CD4-positive, alpha-beta memory T cell (primary cell): ENCODE measurements around the gene RSU1. TPM values are rescaled to one million over a fixed set of nuclear protein-coding genes. Genes with fewer than 3 reads are reported as not detected.

Source experiments
- CTCF ChIA-PET: fragments of 350-600 bp; sonication (Branson Sonifier 250); formaldehyde crosslinking; loops from one replicate; lab custom pipeline; 2021; ENCODE audit warnings: inconsistent platforms; ENCODE audit not compliant: partially characterized antibody; lab: Charles Lee
- POLR2A ChIA-PET: fragments of 350-600 bp; sonication (Branson Sonifier 250); formaldehyde crosslinking; loops from one replicate; lab custom pipeline; 2021; ENCODE audit not compliant: partially characterized antibody; lab: Charles Lee
- DNase-seq, 5 donors: peaks; one replicate each; pipeline versions ENCODE4 v3.0.0 to v3.0.0-alpha.2; 2020 to 2022; ENCODE audit warnings: mixed read lengths in 1 of 5
- H3K27ac ChIP-seq: one replicate; pipeline ENCODE4 v1.7.0; 2013; ENCODE audit warnings: low read depth, low read length
- H3K27me3 ChIP-seq: 2 replicates; pipeline ENCODE4 v1.7.0; 2013; ENCODE audit warnings: mild to moderate bottlenecking, low read length, moderate library complexity; ENCODE audit not compliant: insufficient read depth
- H3K36me3 ChIP-seq: 2 replicates; pipeline ENCODE4 v1.7.0; 2013; ENCODE audit warnings: mild to moderate bottlenecking, low read length, moderate library complexity; ENCODE audit not compliant: insufficient read depth
- H3K4me1 ChIP-seq: 2 replicates; pipeline ENCODE4 v1.7.0; 2013; ENCODE audit warnings: mild to moderate bottlenecking, low read length, moderate library complexity; ENCODE audit not compliant: insufficient read depth
- H3K4me3 ChIP-seq, 2 donors: one replicate each; pipeline ENCODE4 v1.7.0; 2013; ENCODE audit warnings: low read length in 2 of 2, mild to moderate bottlenecking in 1 of 2
- H3K9me3 ChIP-seq, 2 donors: one replicate each; pipeline ENCODE4 v1.7.0; 2013; ENCODE audit warnings: low read length in 2 of 2, control low read depth in 1 of 2; ENCODE audit not compliant: control insufficient read depth in 1 of 2
- H3K27ac Mint-ChIP-seq, 7 donors: one replicate each; pipeline ENCODE4 v1.8.0; 2020 to 2021; ENCODE audit warnings: mixed read lengths in 7 of 7, mild to moderate bottlenecking in 6 of 7, inconsistent platforms in 3 of 7, moderate library complexity in 3 of 7
- H3K27me3 Mint-ChIP-seq, 2 donors: one replicate each; pipeline ENCODE4 v1.8.0; 2020 to 2021; ENCODE audit warnings: mixed read lengths in 2 of 2
- H3K36me3 Mint-ChIP-seq, 2 donors: one replicate each; pipeline ENCODE4 v1.8.0; 2020 to 2021; ENCODE audit warnings: mixed read lengths in 2 of 2, inconsistent platforms in 1 of 2, mild to moderate bottlenecking in 1 of 2
- H3K4me1 Mint-ChIP-seq, 4 donors: one replicate each; pipeline ENCODE4 v1.8.0; 2020 to 2021; ENCODE audit warnings: mixed read lengths in 4 of 4, mild to moderate bottlenecking in 1 of 4
- H3K4me3 Mint-ChIP-seq, 8 donors: one replicate each; pipeline ENCODE4 v1.8.0; 2020 to 2021; ENCODE audit warnings: mixed read lengths in 8 of 8, mild to moderate bottlenecking in 7 of 8, moderate library complexity in 6 of 8, inconsistent platforms in 3 of 8
- H3K9me3 Mint-ChIP-seq, 8 donors: one replicate each; pipeline ENCODE4 v1.8.0; 2020 to 2021; ENCODE audit warnings: mixed read lengths in 8 of 8, mild to moderate bottlenecking in 5 of 8, inconsistent platforms in 3 of 8, moderate library complexity in 1 of 8
- intact Hi-C: fragments of 100-400 bp; cut with micrococcal nuclease; formaldehyde crosslinking; loops from one replicate; pipeline ENCODE4 v1.15.1; 2023
- polyA plus RNA-seq, 2 donors: library from polyadenylated mRNA; unstranded; fragments of 300-500 nt; fragmentation: Illumina TruSeq; gene quantifications; one replicate each; pipeline ENCODE4 v1.2.3, GENCODE V29; 2021
- total RNA-seq, 2 experiments: library from RNA; stranded (reverse); gene quantifications; one replicate each; pipeline ENCODE4 v1.2.3, GENCODE V29; 2021

The RSU1 gene
- total and polyA plus RNA-seq, 4 experiments from 2014 or later = 53.6 to 186 (median 95.1) TPM

GRCh38 chr10:16644146-16644545 is 173.1 kb downstream of the RSU1 start:
- Histone ChIP-seq H3K27ac (no peak overlapping the region), H3K36me3 (no peaks in the 10 kb centered on the region), H3K4me3 (no peak overlapping the region), H3K9me3 (no peaks in the 10 kb centered on the region), H3K27me3 (no peaks in the 10 kb centered on the region), H3K4me1 (no peaks in the 10 kb centered on the region)
- no peaks in the 10 kb centered on the region for H3K9me3 Mint-ChIP-seq
- ChIA-PET POLR2A (no interaction called here), CTCF (no interaction called here)
- H3K4me1 Mint-ChIP-seq = peaks cover 0 to 16% (median 4%) of the 10 kb centered on the region in 4 donors
- no peaks in the 10 kb centered on the region for H3K27me3 Mint-ChIP-seq
- H3K27ac Mint-ChIP-seq = no peak overlapping the region
- H3K36me3 Mint-ChIP-seq = peaks cover 0 to 2% of the 10 kb centered on the region in 2 donors
- intact Hi-C loops = no loop called here
- no peak for DNase-seq
- no peak overlapping the region for H3K4me3 Mint-ChIP-seq

GRCh38 chr10:16643502-16643901 is 173.7 kb downstream of the RSU1 start:
- Mint-ChIP-seq H3K4me1 (peaks cover 0 to 16% (median 4%) of the 10 kb centered on the region in 4 donors), H3K27me3 (no peaks in the 10 kb centered on the region), H3K9me3 (no peaks in the 10 kb centered on the region), H3K36me3 (peaks cover 4 to 5% of the 10 kb centered on the region in 2 donors), H3K27ac (no peak overlapping the region), H3K4me3 (no peak overlapping the region)
- H3K4me3 ChIP-seq = no peak overlapping the region
- H3K36me3 ChIP-seq = no peaks in the 10 kb centered on the region
- no peak overlapping the region for H3K27ac ChIP-seq
- intact Hi-C loops = no loop called here
- H3K4me1 ChIP-seq = no peaks in the 10 kb centered on the region
- no peak for DNase-seq
- H3K27me3 ChIP-seq = no peaks in the 10 kb centered on the region
- ChIA-PET CTCF (no interaction called here), POLR2A (no interaction called here)
- H3K9me3 ChIP-seq = no peaks in the 10 kb centered on the region

- no peaks in the 10 kb centered on the region for H3K9me3 ChIP-seq
- Mint-ChIP-seq H3K27ac (peak overlapping the region in 1 of 7 donors; percentile 82), H3K27me3 (no peaks in the 10 kb centered on the region), H3K4me3 (no peak overlapping the region), H3K36me3 (peaks cover 13% of the 10 kb centered on the region in 2 donors), H3K9me3 (no peaks in the 10 kb centered on the region), H3K4me1 (peaks cover 0 to 7% (median 3%) of the 10 kb centered on the region in 4 donors)
- H3K27ac ChIP-seq = no peak overlapping the region
- H3K4me1 ChIP-seq = no peaks in the 10 kb centered on the region
- no peaks in the 10 kb centered on the region for H3K36me3 ChIP-seq
- POLR2A ChIA-PET = no interaction called here
- CTCF ChIA-PET = no interaction called here
- intact Hi-C loops = no loop called here
- no peaks in the 10 kb centered on the region for H3K27me3 ChIP-seq
- H3K4me3 ChIP-seq = no peak overlapping the region
- no peak for DNase-seq
Measured at GRCh38 chr10:16640153-16640552, 177.1 kb downstream of the RSU1 start.

DNA sequence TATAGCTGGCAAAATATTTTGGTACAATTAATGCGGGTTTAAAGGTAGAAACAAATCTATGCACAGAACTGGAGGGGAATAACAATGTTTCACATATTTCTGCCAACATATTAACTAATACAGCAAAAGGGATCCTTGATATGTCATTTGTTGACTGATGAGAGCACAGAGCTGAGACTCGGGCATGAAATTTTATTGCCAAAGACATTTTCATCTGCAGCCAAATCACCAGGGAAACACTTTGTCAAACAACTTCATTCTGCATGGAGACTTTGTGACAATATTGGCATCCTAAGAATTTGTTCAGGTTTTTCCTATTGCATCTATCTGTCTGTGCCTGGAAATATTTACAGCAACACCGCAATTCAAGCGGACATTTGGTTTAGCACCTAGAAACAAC is 177.8 kb downstream of the RSU1 start:
- ChIA-PET CTCF (no interaction called here), POLR2A (no interaction called here)
- Mint-ChIP-seq H3K4me3 (no peak overlapping the region), H3K27ac (no peak overlapping the region), H3K4me1 (peaks cover 0 to 7% (median 3%) of the 10 kb centered on the region in 4 donors), H3K36me3 (peaks cover 14 to 15% of the 10 kb centered on the region in 2 donors), H3K27me3 (no peaks in the 10 kb centered on the region), H3K9me3 (no peaks in the 10 kb centered on the region)
- Histone ChIP-seq H3K9me3 (no peaks in the 10 kb centered on the region), H3K27me3 (no peaks in the 10 kb centered on the region), H3K4me3 (no peak overlapping the region), H3K36me3 (no peaks in the 10 kb centered on the region), H3K4me1 (no peaks in the 10 kb centered on the region), H3K27ac (no peak overlapping the region)
- intact Hi-C loops = no loop called here
- DNase-seq = no peak

- CTCF ChIA-PET = no interaction called here
- POLR2A ChIA-PET = no interaction called here
- Histone ChIP-seq H3K4me3 (no peak overlapping the region), H3K9me3 (no peaks in the 10 kb centered on the region), H3K36me3 (no peaks in the 10 kb centered on the region), H3K27ac (no peak overlapping the region), H3K4me1 (no peaks in the 10 kb centered on the region), H3K27me3 (no peaks in the 10 kb centered on the region)
- Mint-ChIP-seq H3K9me3 (no peaks in the 10 kb centered on the region), H3K27ac (no peak overlapping the region), H3K27me3 (no peaks in the 10 kb centered on the region), H3K4me3 (no peak overlapping the region), H3K36me3 (peaks cover 27 to 28% of the 10 kb centered on the region in 2 donors), H3K4me1 (no peaks in the 10 kb centered on the region)
- intact Hi-C loops = no loop called here
- no peak for DNase-seq
Measured at GRCh38 chr10:16632996-16633395, 184.2 kb downstream of the RSU1 start.

DNA sequence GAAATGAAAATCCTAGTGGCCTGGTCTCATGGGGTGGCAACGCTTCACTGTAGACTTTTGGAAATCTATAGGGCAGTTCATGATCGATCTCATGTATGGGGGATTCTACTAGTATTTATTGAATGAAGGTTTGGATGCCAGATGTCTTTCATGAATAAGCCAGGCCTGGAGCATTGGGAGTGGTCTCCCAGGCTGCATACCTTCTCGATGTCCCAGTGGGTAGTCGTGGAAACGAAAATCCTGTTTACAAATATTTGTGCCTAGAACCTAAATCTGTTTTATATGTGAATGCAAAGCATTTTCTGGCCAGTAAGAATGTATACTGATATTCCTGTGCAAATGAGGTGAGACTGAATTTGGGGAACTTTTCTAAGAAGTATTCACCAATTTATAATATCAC is 190.5 kb downstream of the RSU1 start:
- Mint-ChIP-seq H3K27me3 (no peaks in the 10 kb centered on the region), H3K36me3 (peaks cover 50 to 64% of the 10 kb centered on the region in 2 donors), H3K4me1 (peaks cover 0 to 3% (median 0%) of the 10 kb centered on the region in 4 donors), H3K9me3 (peaks cover 0 to 23% (median 10%) of the 10 kb centered on the region in 8 donors), H3K4me3 (no peak overlapping the region), H3K27ac (no peak overlapping the region)
- POLR2A ChIA-PET = no interaction called here
- Histone ChIP-seq H3K27me3 (no peaks in the 10 kb centered on the region), H3K27ac (no peak overlapping the region), H3K4me1 (no peaks in the 10 kb centered on the region), H3K9me3 (no peaks in the 10 kb centered on the region), H3K4me3 (no peak overlapping the region), H3K36me3 (no peaks in the 10 kb centered on the region)
- no peak for DNase-seq
- CTCF ChIA-PET = no interaction called here
- intact Hi-C loops = no loop called here

DNA sequence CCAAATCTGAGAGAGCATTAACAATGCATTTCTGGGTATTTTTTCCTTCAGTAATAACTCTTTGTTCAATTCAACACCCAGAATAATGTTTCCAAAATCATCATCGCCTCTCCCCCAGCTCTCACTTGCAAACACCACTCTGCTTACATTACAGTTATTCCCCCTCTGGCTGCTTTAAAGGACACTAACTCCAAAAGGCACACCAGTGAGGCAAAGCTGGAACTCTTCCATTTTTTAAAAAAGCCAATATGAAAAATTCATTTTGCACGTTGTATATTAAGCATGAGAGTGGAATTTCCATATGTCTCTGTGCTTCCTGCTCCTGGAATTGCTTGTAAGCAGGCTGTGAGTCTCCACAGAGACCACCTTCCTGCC is 204.3 kb downstream of the RSU1 start:
- Mint-ChIP-seq H3K4me1 (no peaks in the 10 kb centered on the region), H3K36me3 (peaks cover 34 to 37% of the 10 kb centered on the region in 2 donors), H3K27ac (no peak overlapping the region), H3K9me3 (peaks cover 4 to 33% (median 25%) of the 10 kb centered on the region in 8 donors), H3K4me3 (no peak overlapping the region), H3K27me3 (no peaks in the 10 kb centered on the region)
- no peak overlapping the region for H3K4me3 ChIP-seq
- no peaks in the 10 kb centered on the region for H3K36me3 ChIP-seq
- CTCF ChIA-PET = no interaction called here
- no peaks in the 10 kb centered on the region for H3K27me3 ChIP-seq
- H3K27ac ChIP-seq = no peak overlapping the region
- intact Hi-C loops = no loop called here
- POLR2A ChIA-PET = no interaction called here
- H3K9me3 ChIP-seq = no peaks in the 10 kb centered on the region
- H3K4me1 ChIP-seq = no peaks in the 10 kb centered on the region
- no peak for DNase-seq
